Loucy (cell line): ENCODE data around the gene GRPEL1.

Experiments used
- H2AFZ ChIP-seq: fragments of 200-600 bp; sonication (generic); 2 replicates; pipeline ENCODE4 v1.6.0; 2016; ENCODE audit warnings: antibody characterized with exemption, mild to moderate bottlenecking, low read length, moderate library complexity
- H3F3A ChIP-seq: fragments of 200-600 bp; 2 replicates; pipeline ENCODE4 v1.6.0; 2016; ENCODE audit warnings: antibody characterized with exemption, low read depth, mild to moderate bottlenecking
- H3K27me3 ChIP-seq: fragments of 200-600 bp; sonication (generic); 2 replicates; pipeline ENCODE4 v1.6.1; 2014; ENCODE audit warnings: low read length, mild to moderate bottlenecking; ENCODE audit not compliant: insufficient read depth, poor library complexity, severe bottlenecking
- H3K36me3 ChIP-seq: fragments of 200-600 bp; sonication (generic); 2 replicates; pipeline ENCODE4 v1.6.1; 2016; ENCODE audit warnings: low read length; ENCODE audit not compliant: insufficient read depth
- H3K4me1 ChIP-seq: fragments of 200-600 bp; sonication (generic); 2 replicates; pipeline ENCODE4 v1.5.1; 2014; ENCODE audit warnings: low read length, mild to moderate bottlenecking; ENCODE audit not compliant: insufficient read depth, poor library complexity, severe bottlenecking
- H3K4me2 ChIP-seq: fragments of 200-600 bp; sonication (generic); 2 replicates; pipeline ENCODE4 v1.6.0; 2014; ENCODE audit warnings: antibody characterized with exemption, low read length, low read depth, mild to moderate bottlenecking; ENCODE audit not compliant: poor library complexity, severe bottlenecking
- H3K4me3 ChIP-seq: fragments of 200-600 bp; sonication (generic); 2 replicates; pipeline ENCODE4 v1.5.1; 2014; ENCODE audit warnings: low read length, mild to moderate bottlenecking, mixed read lengths; ENCODE audit not compliant: poor library complexity, severe bottlenecking
- H3K79me2 ChIP-seq: fragments of 200-600 bp; sonication (generic); 2 replicates; pipeline ENCODE4 v1.6.1; 2014; ENCODE audit warnings: low read length; ENCODE audit not compliant: insufficient read depth
- H3K9ac ChIP-seq: fragments of 200-600 bp; sonication (generic); 2 replicates; pipeline ENCODE4 v1.6.0; 2014; ENCODE audit warnings: mild to moderate bottlenecking, low read depth, low read length, moderate library complexity; ENCODE audit not compliant: poor library complexity, severe bottlenecking
- H3K9me2 ChIP-seq: fragments of 200-600 bp; sonication (generic); replicated peaks from 2 replicates; pipeline ENCODE4 v1.6.1; 2016; ENCODE audit warnings: low read depth, low read length, mixed read lengths
- H3K9me3 ChIP-seq: fragments of 200-600 bp; sonication (generic); 2 replicates; pipeline ENCODE4 v1.6.1; 2014; ENCODE audit warnings: mild to moderate bottlenecking, antibody characterized with exemption, low read length, low read depth; ENCODE audit not compliant: insufficient read depth
- H4K20me1 ChIP-seq: fragments of 200-600 bp; sonication (generic); 2 replicates; pipeline ENCODE4 v1.6.0; 2014; ENCODE audit warnings: antibody characterized with exemption, low read length, mild to moderate bottlenecking; ENCODE audit not compliant: insufficient read depth, poor library complexity, severe bottlenecking
- EZH2phosphoT487 ChIP-seq: fragments of 200-600 bp; IDR thresholded peaks from 2 replicates; pipeline ENCODE4 v1.6.1; 2018; ENCODE audit warnings: antibody characterized with exemption, mild to moderate bottlenecking, moderate library complexity, borderline replicate concordance
- TF ChIP-seq, protein P1 (sequence below): fragments of 200-600 bp; sonication (generic); conservative IDR thresholded peaks from 2 replicates; pipeline ENCODE4 v1.5.1; 2014; ENCODE audit warnings: mild to moderate bottlenecking, antibody characterized with exemption, low read length

The GRPEL1 gene

DNA sequence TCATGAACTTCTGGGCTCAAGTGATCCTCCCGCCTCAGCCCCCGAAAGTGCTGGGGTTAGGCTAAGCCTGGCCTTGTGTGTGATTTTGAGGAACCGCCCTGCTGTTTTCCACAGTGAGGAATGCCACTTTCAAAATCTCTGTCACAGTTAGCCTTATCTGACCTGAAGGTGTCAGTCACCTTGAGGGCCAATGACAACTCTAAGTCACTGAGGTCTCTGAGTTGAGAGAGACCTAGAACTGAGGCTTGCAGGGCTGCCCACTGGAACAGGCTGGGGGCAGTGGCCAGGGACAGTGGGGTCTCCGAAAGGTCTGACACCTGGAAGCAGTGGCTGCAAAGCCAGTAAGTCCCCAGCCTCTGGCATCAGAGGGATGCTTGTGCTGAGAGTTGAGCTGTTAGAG lies 18.6 kb downstream of the GRPEL1 start:
- no peak overlapping the region for H2AFZ ChIP-seq
- no peaks in the 10 kb centered on the region for H3F3A ChIP-seq
- no peaks in the 10 kb centered on the region for H3K9me2 ChIP-seq
- H3K4me1 ChIP-seq = peaks cover 38% of the 10 kb centered on the region
- H3K9ac ChIP-seq = no peak overlapping the region
- no peaks in the 10 kb centered on the region for H3K9me3 ChIP-seq
- H3K4me2 ChIP-seq = no peak overlapping the region
- peaks cover 2% of the 10 kb centered on the region; the same call in 1 of the 2 replicates for H3K36me3 ChIP-seq
- no peak overlapping the region for H3K4me3 ChIP-seq
- H4K20me1 ChIP-seq = peaks cover 84% of the 10 kb centered on the region
- peaks cover 10% of the 10 kb centered on the region; the same call in 1 of the 2 replicates for H3K79me2 ChIP-seq
- H3K27me3 ChIP-seq = peaks cover 38% of the 10 kb centered on the region
- TF ChIP-seq, protein P1, sequence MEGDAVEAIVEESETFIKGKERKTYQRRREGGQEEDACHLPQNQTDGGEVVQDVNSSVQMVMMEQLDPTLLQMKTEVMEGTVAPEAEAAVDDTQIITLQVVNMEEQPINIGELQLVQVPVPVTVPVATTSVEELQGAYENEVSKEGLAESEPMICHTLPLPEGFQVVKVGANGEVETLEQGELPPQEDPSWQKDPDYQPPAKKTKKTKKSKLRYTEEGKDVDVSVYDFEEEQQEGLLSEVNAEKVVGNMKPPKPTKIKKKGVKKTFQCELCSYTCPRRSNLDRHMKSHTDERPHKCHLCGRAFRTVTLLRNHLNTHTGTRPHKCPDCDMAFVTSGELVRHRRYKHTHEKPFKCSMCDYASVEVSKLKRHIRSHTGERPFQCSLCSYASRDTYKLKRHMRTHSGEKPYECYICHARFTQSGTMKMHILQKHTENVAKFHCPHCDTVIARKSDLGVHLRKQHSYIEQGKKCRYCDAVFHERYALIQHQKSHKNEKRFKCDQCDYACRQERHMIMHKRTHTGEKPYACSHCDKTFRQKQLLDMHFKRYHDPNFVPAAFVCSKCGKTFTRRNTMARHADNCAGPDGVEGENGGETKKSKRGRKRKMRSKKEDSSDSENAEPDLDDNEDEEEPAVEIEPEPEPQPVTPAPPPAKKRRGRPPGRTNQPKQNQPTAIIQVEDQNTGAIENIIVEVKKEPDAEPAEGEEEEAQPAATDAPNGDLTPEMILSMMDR = no peak
- TF ChIP-seq EZH2phosphoT487 = no peak

DNA sequence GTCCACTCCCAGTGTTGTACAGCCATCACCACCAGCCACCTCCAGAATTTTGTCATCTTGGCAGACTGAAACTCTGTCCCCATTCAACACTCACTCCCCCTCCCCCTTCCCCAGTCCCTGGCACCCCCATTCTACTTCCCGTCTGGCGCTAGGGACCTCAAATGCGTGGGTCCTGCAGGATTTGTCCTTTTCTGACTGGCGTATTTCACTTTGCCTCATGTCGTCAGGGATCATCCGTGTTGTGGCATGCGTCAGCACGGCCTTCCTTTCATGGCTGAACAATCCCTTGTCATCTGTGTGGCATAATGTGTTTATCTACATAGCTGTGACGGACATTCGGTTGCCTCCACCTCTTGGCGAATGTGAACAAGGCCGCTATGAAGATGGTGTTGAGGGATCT lies 19.2 kb downstream of the GRPEL1 start:
- TF ChIP-seq, protein P1 = no peak
- no peak for TF ChIP-seq EZH2phosphoT487
- no peaks in the 10 kb centered on the region for H3F3A ChIP-seq
- H3K9me2 ChIP-seq = no peaks in the 10 kb centered on the region
- peaks cover 42% of the 10 kb centered on the region for H3K27me3 ChIP-seq
- no peaks in the 10 kb centered on the region for H3K36me3 ChIP-seq
- H3K4me3 ChIP-seq = no peak overlapping the region
- peaks cover 82% of the 10 kb centered on the region for H4K20me1 ChIP-seq
- H3K9me3 ChIP-seq = no peaks in the 10 kb centered on the region
- peaks cover 15% of the 10 kb centered on the region; the same call in 1 of the 2 replicates for H3K79me2 ChIP-seq
- peaks cover 38% of the 10 kb centered on the region for H3K4me1 ChIP-seq
- H3K4me2 ChIP-seq = no peak overlapping the region
- no peak overlapping the region for H2AFZ ChIP-seq
- no peak overlapping the region for H3K9ac ChIP-seq

DNA sequence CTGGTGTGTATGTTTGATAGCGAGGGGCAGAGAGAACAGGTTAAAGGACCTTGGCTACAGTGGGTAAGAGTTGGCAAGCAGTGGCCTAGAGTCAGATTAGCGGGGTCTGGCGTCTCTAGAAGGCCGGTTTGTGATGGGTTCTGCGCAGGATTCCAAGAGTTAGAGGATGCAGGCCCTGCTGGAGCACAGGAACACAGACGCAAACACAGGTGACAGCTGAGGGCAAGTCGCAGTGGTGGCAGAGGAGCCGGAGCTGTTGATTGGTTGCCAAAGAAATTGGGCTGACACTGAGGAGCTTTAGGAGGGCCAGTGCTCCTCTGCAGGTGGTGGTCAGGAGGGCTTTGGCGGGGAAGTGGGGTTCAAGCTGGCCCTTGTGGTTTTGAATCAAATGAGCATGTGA lies 20.9 kb downstream of the GRPEL1 start:
- no peak for TF ChIP-seq EZH2phosphoT487
- TF ChIP-seq, protein P1 = no peak
- Histone ChIP-seq H3K9ac (no peak overlapping the region), H4K20me1 (peaks cover 67% of the 10 kb centered on the region), H2AFZ (no peak overlapping the region), H3K9me2 (no peaks in the 10 kb centered on the region), H3F3A (no peaks in the 10 kb centered on the region), H3K36me3 (no peaks in the 10 kb centered on the region), H3K27me3 (peaks cover 47% of the 10 kb centered on the region), H3K4me3 (no peak overlapping the region), H3K4me2 (peak overlapping the region; percentile 84), H3K9me3 (no peaks in the 10 kb centered on the region), H3K79me2 (peaks cover 15% of the 10 kb centered on the region; the same call in 1 of the 2 replicates), H3K4me1 (peaks cover 23% of the 10 kb centered on the region)
